Parathyroid adenoma (tissue), 2 donors: Measurements from ENCODE around the gene GAS2L2.
A peak's percentile ranks its signal among the peaks of the same experiment; 100 is the strongest.

Experiments used
- H2AFZ ChIP-seq: fragments of 300-600 bp; sonication (generic); one replicate; pipeline ENCODE4 v1.7.0; 2017; ENCODE audit warnings: antibody characterized with exemption, mild to moderate bottlenecking
- H3K27ac ChIP-seq: fragments of 300-600 bp; sonication (generic); one replicate; pipeline ENCODE4 v1.7.0; 2017
- H3K27me3 ChIP-seq: fragments of 300-600 bp; sonication (generic); one replicate; pipeline ENCODE4 v1.7.0; 2017; ENCODE audit warnings: low read length; ENCODE audit not compliant: control insufficient read depth, insufficient read depth
- H3K36me3 ChIP-seq: fragments of 300-600 bp; sonication (generic); one replicate; pipeline ENCODE4 v1.7.0; 2017; ENCODE audit warnings: low read length; ENCODE audit not compliant: control insufficient read depth, insufficient read depth
- H3K4me1 ChIP-seq: fragments of 300-600 bp; sonication (generic); one replicate; pipeline ENCODE4 v1.7.0; 2017; ENCODE audit warnings: control low read depth
- H3K4me2 ChIP-seq: fragments of 300-600 bp; sonication (generic); one replicate; pipeline ENCODE4 v1.7.0; 2017; ENCODE audit warnings: low read length
- H3K4me3 ChIP-seq: fragments of 300-600 bp; sonication (generic); one replicate; pipeline ENCODE4 v1.7.0; 2017; ENCODE audit warnings: low read depth, low read length
- H3K79me2 ChIP-seq: fragments of 300-600 bp; sonication (generic); one replicate; pipeline ENCODE4 v1.7.0; 2017; ENCODE audit warnings: control low read depth
- H3K9ac ChIP-seq: fragments of 300-600 bp; sonication (generic); one replicate; pipeline ENCODE4 v1.7.0; 2017; ENCODE audit warnings: mild to moderate bottlenecking
- H3K9me3 ChIP-seq: fragments of 300-600 bp; sonication (generic); one replicate; pipeline ENCODE4 v1.7.0; 2017; ENCODE audit warnings: low read length; ENCODE audit not compliant: control insufficient read depth
- CTCF ChIP-seq: fragments of 300-600 bp; sonication (generic); IDR thresholded peaks from one replicate; pipeline ENCODE4 v1.7.0; 2017; ENCODE audit warnings: antibody characterized with exemption, mild to moderate bottlenecking
- donor health status: primary hyperparathyroidism.

Gene GAS2L2

GRCh38 chr17:35775039-35775438 lies 22.0 kb upstream of the GAS2L2 start:
- no peak overlapping the region for H2AFZ ChIP-seq
- no peak overlapping the region for H3K4me2 ChIP-seq
- TF ChIP-seq CTCF = no peak
- H3K4me3 ChIP-seq = no peak overlapping the region
- H3K27ac ChIP-seq = no peak overlapping the region
- no peaks in the 10 kb centered on the region for H3K27me3 ChIP-seq
- no peaks in the 10 kb centered on the region for H3K9me3 ChIP-seq
- no peaks in the 10 kb centered on the region for H3K79me2 ChIP-seq
- no peaks in the 10 kb centered on the region for H3K4me1 ChIP-seq
- no peak overlapping the region for H3K9ac ChIP-seq
- H3K36me3 ChIP-seq = no peaks in the 10 kb centered on the region

- Histone ChIP-seq H3K4me2 (no peak overlapping the region), H3K4me3 (no peak overlapping the region), H3K9ac (no peak overlapping the region), H2AFZ (peak overlapping the region; percentile 44), H3K79me2 (no peaks in the 10 kb centered on the region), H3K9me3 (no peaks in the 10 kb centered on the region), H3K27ac (no peak overlapping the region), H3K4me1 (no peaks in the 10 kb centered on the region), H3K27me3 (no peaks in the 10 kb centered on the region), H3K36me3 (no peaks in the 10 kb centered on the region)
- no peak for TF ChIP-seq CTCF
These were observed 21.5 kb upstream of the GAS2L2 start for GRCh38 chr17:35774499-35774898.

GRCh38 chr17:35773679-35774425 lies 20.8 kb upstream of the GAS2L2 start:
- no peaks in the 10 kb centered on the region for H3K27me3 ChIP-seq
- H3K36me3 ChIP-seq = no peaks in the 10 kb centered on the region
- no peaks in the 10 kb centered on the region for H3K79me2 ChIP-seq
- H3K4me1 ChIP-seq = no peaks in the 10 kb centered on the region
- H2AFZ ChIP-seq = peak overlapping the region; percentile 44
- TF ChIP-seq CTCF = no peak
- H3K9ac ChIP-seq = no peak overlapping the region
- H3K9me3 ChIP-seq = no peaks in the 10 kb centered on the region
- H3K27ac ChIP-seq = no peak overlapping the region
- H3K4me2 ChIP-seq = no peak overlapping the region
- no peak overlapping the region for H3K4me3 ChIP-seq

- no peaks in the 10 kb centered on the region for H3K79me2 ChIP-seq
- no peak overlapping the region for H3K4me2 ChIP-seq
- H2AFZ ChIP-seq = no peak overlapping the region
- H3K27me3 ChIP-seq = no peaks in the 10 kb centered on the region
- TF ChIP-seq CTCF = no peak
- no peaks in the 10 kb centered on the region for H3K9me3 ChIP-seq
- no peak overlapping the region for H3K4me3 ChIP-seq
- H3K27ac ChIP-seq = no peak overlapping the region
- H3K4me1 ChIP-seq = no peaks in the 10 kb centered on the region
- H3K9ac ChIP-seq = no peak overlapping the region
- no peaks in the 10 kb centered on the region for H3K36me3 ChIP-seq
These were observed 20.1 kb upstream of the GAS2L2 start for GRCh38 chr17:35773129-35773528.

GRCh38 chr17:35769895-35770486 lies 17.0 kb upstream of the GAS2L2 start:
- Histone ChIP-seq H3K9me3 (no peaks in the 10 kb centered on the region), H3K27ac (no peak overlapping the region), H3K79me2 (no peaks in the 10 kb centered on the region), H3K9ac (no peak overlapping the region), H2AFZ (no peak overlapping the region), H3K36me3 (no peaks in the 10 kb centered on the region), H3K4me2 (no peak overlapping the region), H3K4me1 (no peaks in the 10 kb centered on the region), H3K4me3 (no peak overlapping the region), H3K27me3 (no peaks in the 10 kb centered on the region)
- no peak for TF ChIP-seq CTCF
